HepG2 (cell line): Measurements from ENCODE around the gene FOXN3. TPM values are rescaled to one million over a fixed set of nuclear protein-coding genes. Genes with fewer than 3 reads are reported as not detected.

ENCODE experiments used
- ATAC-seq: fragments of 200-7000 bp; cut with Tn5 transposase; 3 replicates; pipeline ENCODE4 v1.9.1; 2020; ENCODE audit warnings: mild to moderate bottlenecking, moderate library complexity
- BruUV-seq: library from RNA; stranded (reverse); fragments of 400-500 nt; replicated peaks from 2 replicates; lab custom pipeline; 2021; lab: Mats Ljungman, UMichigan
- CTCF ChIA-PET: fragments of 300-600 bp; formaldehyde crosslinking; extraction: SDS; loops from one replicate; lab custom pipeline; 2021; ENCODE audit warnings: low total read pairs, inconsistent platforms, low intra/inter-chr PET ratio; lab: Yijun Ruan, JAX
- POLR2A ChIA-PET: fragments of 350-600 bp; sonication (Branson Sonifier 250); formaldehyde crosslinking; loops from one replicate; lab custom pipeline; 2020; ENCODE audit warnings: antibody characterized with exemption, inconsistent platforms; lab: Yijun Ruan, JAX
- DNase-seq: peaks from one replicate; pipeline ENCODE4 v3.0.0-alpha.2; 2015; ENCODE audit warnings: low spot score
- FAIRE-seq: peaks from 3 replicates; lab custom pipeline; 2011; peaks lifted over from hg19 to GRCh38; lab: Jason Lieb, UNC
- H2AFZ ChIP-seq: one replicate; pipeline ENCODE4 v1.6.1; 2011; ENCODE audit warnings: low read length, inconsistent platforms
- H3K27ac ChIP-seq: fragments of 300-600 bp; 3 replicates; pipeline ENCODE4 v1.8.0; 2011; ENCODE audit warnings: mixed run types, mild to moderate bottlenecking, mixed read lengths, low read length, inconsistent platforms; ENCODE audit not compliant: insufficient read depth; ENCODE audit errors: extremely low read length
- H3K27me3 ChIP-seq, 2 experiments: fragments of 200-600 bp in 1 of 2; 2 replicates in 1 of 2; 3 replicates in 1 of 2; pipeline versions ENCODE4 v1.6.0 to v1.8.0; 2011; ENCODE audit warnings: low read length in 2 of 2, mild to moderate bottlenecking in 2 of 2, moderate library complexity in 2 of 2, inconsistent platforms in 1 of 2; ENCODE audit not compliant: insufficient read depth in 2 of 2, control insufficient read depth in 1 of 2
- H3K36me3 ChIP-seq, 2 experiments: fragments of 200-600 bp in 1 of 2; replicated peaks in 1 of 2; 2 replicates in 1 of 2; 3 replicates in 1 of 2; pipeline versions ENCODE4 v1.5.1 to v1.8.0; 2011; ENCODE audit warnings: low read length in 2 of 2, inconsistent platforms in 1 of 2; ENCODE audit not compliant: insufficient read depth in 2 of 2, control insufficient read depth in 1 of 2
- H3K4me1 ChIP-seq: 2 replicates; pipeline ENCODE4 v1.5.1; 2012; ENCODE audit warnings: low read length, inconsistent platforms; ENCODE audit not compliant: insufficient read depth
- H3K4me2 ChIP-seq: 2 replicates; pipeline ENCODE4 v1.6.0; 2011; ENCODE audit warnings: low read depth, low read length, inconsistent platforms
- H3K4me3 ChIP-seq, 3 experiments: fragments of 200-600 bp in 1 of 3; sonication (generic), shearing (Covaris generic) in 1 of 3; replicated peaks in 1 of 3; 2 replicates each; pipeline ENCODE4 v1.5.1; 2011 to 2016; ENCODE audit warnings: low read length in 3 of 3, inconsistent platforms in 2 of 3, low read depth in 2 of 3, mild to moderate bottlenecking in 2 of 3, control low read depth in 1 of 3, mixed read lengths in 1 of 3; ENCODE audit not compliant: insufficient read depth in 1 of 3
- H3K79me2 ChIP-seq: one replicate; pipeline ENCODE4 v1.6.1; 2011; ENCODE audit warnings: low read length, inconsistent platforms; ENCODE audit not compliant: insufficient read depth
- H3K9ac ChIP-seq: 2 replicates; pipeline ENCODE4 v1.6.0; 2011; ENCODE audit warnings: mild to moderate bottlenecking, low read depth, low read length, inconsistent platforms; ENCODE audit not compliant: insufficient read depth
- H3K9me3 ChIP-seq: 2 replicates; pipeline ENCODE4 v1.5.1; 2012; ENCODE audit warnings: mild to moderate bottlenecking, low read length
- H4K20me1 ChIP-seq: 2 replicates; pipeline ENCODE4 v1.6.0; 2011; ENCODE audit warnings: inconsistent platforms, mild to moderate bottlenecking, low read length, moderate library complexity; ENCODE audit not compliant: insufficient read depth
- CBX2 ChIP-seq, 2 experiments: fragments of 200-600 bp in 1 of 2; sonication (generic); formaldehyde crosslinking in 1 of 2; IDR thresholded peaks; 2 replicates each; pipeline versions ENCODE4 v1.7.0 to v1.8.1; 2018 to 2022; ENCODE audit warnings: low read depth in 2 of 2, low read length in 1 of 2, mild to moderate bottlenecking in 1 of 2, missing genetic modification reagents in 1 of 2
- HNRNPK ChIP-seq: fragments of 200-400 bp; formaldehyde crosslinking; IDR thresholded peaks from 2 replicates; pipeline ENCODE4 v1.6.1; 2018; ENCODE audit warnings: low read length, low read depth, moderate library complexity, mild to moderate bottlenecking; ENCODE audit not compliant: poor library complexity, severe bottlenecking
- NKX3-1 ChIP-seq: sonication (generic); formaldehyde crosslinking; IDR thresholded peaks from 2 replicates; pipeline ENCODE4 v1.5.0; 2020; ENCODE audit warnings: missing genetic modification reagents
- RBM22 ChIP-seq: fragments of 200-400 bp; formaldehyde crosslinking; optimal IDR thresholded peaks from 2 replicates; pipeline ENCODE3; 2017; ENCODE audit warnings: mild to moderate bottlenecking, low read length, moderate library complexity
- SRSF4 ChIP-seq: fragments of 200-400 bp; formaldehyde crosslinking; IDR thresholded peaks from one replicate; pipeline ENCODE4 v1.6.1; 2018; ENCODE audit warnings: mild to moderate bottlenecking, low read depth, low read length, moderate library complexity; ENCODE audit not compliant: poor library complexity, severe bottlenecking
- ZNF570 ChIP-seq: sonication (generic); formaldehyde crosslinking; IDR thresholded peaks from 2 replicates; pipeline ENCODE4 v1.4.0; 2020; ENCODE audit warnings: mild to moderate bottlenecking, missing genetic modification reagents, borderline replicate concordance
- WGBS: methylation state at CpG from one replicate; pipeline ENCODE4 v1.1.6; 2017; ENCODE audit warnings: low lambda C conversion rate; 5-methylcytosine and 5-hydroxymethylcytosine counted together
- in situ Hi-C: cut with HindIII; loops from 2 replicates; pipeline ENCODE4 v1.10.0; 2017; ENCODE audit warnings: low pct_unique_long_range_greater_than_20kb; ENCODE audit not compliant: extremely low pct_ligation_motif_present
- intact Hi-C: fragments of 100-400 bp; cut with micrococcal nuclease; formaldehyde crosslinking; loops from one replicate; pipeline ENCODE4 v1.10.0; 2022; ENCODE audit not compliant: unreplicated experiment
- polyA plus RNA-seq, 8 experiments: library from polyadenylated mRNA; depleted of rRNA in 3 of 8; stranded (reverse) in 7 of 8; unstranded in 1 of 8; fragments of >200 nt; fragmentation: Illumina TruSeq in 4 of 8; extraction: Trizol in 4 of 8; gene quantifications; 2 replicates each; pipeline versions ENCODE4 v1.2.1 to v1.2.3, GENCODE V29; 2011 to 2016; ENCODE audit warnings: low read depth in 4 of 8, missing spikeins in 1 of 8, mixed read lengths in 1 of 8; ENCODE audit not compliant: insufficient read depth in 1 of 8
- total RNA-seq, 5 experiments: library from RNA; depleted of rRNA; stranded (reverse); fragments of >200 nt; fragmentation: Illumina TruSeq; extraction: Trizol; gene quantifications; 2 replicates each; pipeline ENCODE4 v1.2.3, GENCODE V29; 2016; ENCODE audit warnings: low read depth in 1 of 5
- TF ChIP-seq, protein P1 (sequence below): sonication (generic); formaldehyde crosslinking; IDR thresholded peaks from 2 replicates; pipeline ENCODE4 v1.5.0; 2020; ENCODE audit warnings: missing genetic modification reagents, mild to moderate bottlenecking, borderline replicate concordance

FOXN3 gene
- total and polyA plus RNA-seq, 2 of the 13 experiments (the other 11 are each of a cell fraction or from before 2014, with no cell fraction given): 32.4 to 70.2 TPM

DNA sequence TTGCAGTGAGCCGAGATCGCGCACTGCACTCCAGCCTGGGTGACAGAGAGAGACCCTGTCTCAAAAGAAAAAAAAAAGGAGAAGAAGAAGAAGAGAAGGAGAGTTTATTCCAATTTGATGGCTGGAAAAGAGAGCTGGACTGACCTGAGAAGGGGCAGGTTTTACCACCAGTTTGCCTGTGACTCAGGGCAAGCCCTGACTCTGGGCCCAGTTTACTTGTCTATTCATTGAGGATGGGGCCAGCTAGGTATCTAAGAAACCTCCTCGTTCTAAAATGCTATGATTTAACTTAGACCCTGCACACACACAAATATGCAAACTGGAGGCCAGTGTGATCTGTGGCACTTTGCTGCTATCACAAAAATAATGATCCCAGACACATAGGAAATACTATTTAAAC is 155.0 kb downstream of the FOXN3 start:
- DNase-seq: no peak
- Histone ChIP-seq H3K79me2 (peaks cover 58% of the 10 kb centered on the region), H3K4me2 (no peak overlapping the region), H3K36me3 (peaks cover 20 to 47% of the 10 kb centered on the region in 2 experiments), H3K27me3 (no peaks in the 10 kb centered on the region), H2AFZ (no peak overlapping the region), H3K9ac (no peak overlapping the region), H3K4me1 (peaks cover 28% of the 10 kb centered on the region), H3K27ac (no peak overlapping the region), H3K4me3 (no peak overlapping the region), H3K9me3 (no peaks in the 10 kb centered on the region)
- ATAC-seq: no peak
- BruUV-seq: no TSS peak
- in situ Hi-C loops: no loop called here
- WGBS: over 99% methylated on average over 4 of the region's 4 CpGs
- CTCF ChIA-PET: no interaction called here
- FAIRE-seq: no peak
- TF ChIP-seq CBX2 (IDR thresholded peaks at IDR 0.05; ENCODE audit: low read depth, low read length) (no peak), CBX2 (CRISPR knock-in tag; IDR thresholded peaks at IDR 0.05; ENCODE audit: low read depth) (no peak), ZNF570 (CRISPR knock-in tag) (no peak), HNRNPK (no peak), NKX3-1 (CRISPR knock-in tag) (no peak)
- TF ChIP-seq, protein P1, sequence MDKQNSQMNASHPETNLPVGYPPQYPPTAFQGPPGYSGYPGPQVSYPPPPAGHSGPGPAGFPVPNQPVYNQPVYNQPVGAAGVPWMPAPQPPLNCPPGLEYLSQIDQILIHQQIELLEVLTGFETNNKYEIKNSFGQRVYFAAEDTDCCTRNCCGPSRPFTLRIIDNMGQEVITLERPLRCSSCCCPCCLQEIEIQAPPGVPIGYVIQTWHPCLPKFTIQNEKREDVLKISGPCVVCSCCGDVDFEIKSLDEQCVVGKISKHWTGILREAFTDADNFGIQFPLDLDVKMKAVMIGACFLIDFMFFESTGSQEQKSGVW (CRISPR knock-in tag): no peak
- TF ChIP-seq, all 625 proteins: peak for 0
- POLR2A ChIA-PET: no interaction called here
- intact Hi-C loops: no loop called here
- H4K20me1 ChIP-seq: peaks cover 53% of the 10 kb centered on the region

DNA sequence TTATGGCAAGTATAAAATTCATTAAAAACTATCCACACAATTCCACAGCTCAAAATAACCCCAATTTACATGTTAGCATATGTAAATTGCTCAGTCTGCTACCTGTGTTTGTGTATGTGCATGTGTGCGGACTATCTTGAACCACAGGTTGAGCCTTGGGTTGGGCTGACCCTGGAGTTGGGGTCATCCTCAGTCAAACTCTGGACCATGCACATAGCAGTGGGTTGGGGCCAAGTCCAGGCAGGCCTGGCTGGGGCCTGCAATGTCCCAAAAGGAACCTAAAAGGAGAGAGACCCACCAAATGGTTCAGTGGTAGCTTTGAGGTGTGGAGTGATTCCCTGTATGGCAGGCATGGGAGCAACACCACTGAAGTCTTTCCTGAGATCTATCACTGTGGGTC is 156.1 kb downstream of the FOXN3 start:
- Histone ChIP-seq H3K4me3 (no peak overlapping the region), H3K27me3 (no peaks in the 10 kb centered on the region), H3K79me2 (peaks cover 60% of the 10 kb centered on the region), H2AFZ (no peak overlapping the region), H3K36me3 (peaks cover 17 to 46% of the 10 kb centered on the region in 2 experiments), H3K4me1 (peaks cover 19% of the 10 kb centered on the region; the same call in 1 of the 2 replicates), H3K27ac (no peak overlapping the region), H4K20me1 (peaks cover 55% of the 10 kb centered on the region), H3K9ac (no peak overlapping the region), H3K4me2 (no peak overlapping the region), H3K9me3 (no peaks in the 10 kb centered on the region)
- FAIRE-seq (no peak), ATAC-seq (peak; percentile 24; the same call in 2 of the 3 replicates), DNase-seq (no peak)
- CTCF ChIA-PET: no interaction called here
- TF ChIP-seq RBM22: peak; percentile 30
- no peak for TF ChIP-seq SRSF4
- POLR2A ChIA-PET: no interaction called here
- WGBS: 100% methylated on average over 1 of the region's 1 CpG
- in situ Hi-C loops: no loop called here
- no TSS peak for BruUV-seq
- intact Hi-C loops: no loop called here
